VCaP (cell line): ENCODE data around the gene ANKRD44.
"Not testable (repeated sequence)": the region's sequence is repeated elsewhere in the genome, so short reads cannot be mapped to it uniquely, and the experiment has no call there.

Experiments used
- H3K27ac ChIP-seq: fragments of 450-650 bp; 2 replicates; pipeline ENCODE4 v1.5.1; 2017
- CTCF ChIP-seq: fragments of 450-650 bp; conservative IDR thresholded peaks from 2 replicates; pipeline ENCODE4 v1.5.1; 2017; ENCODE audit warnings: mild to moderate bottlenecking, moderate library complexity

The ANKRD44 gene

DNA sequence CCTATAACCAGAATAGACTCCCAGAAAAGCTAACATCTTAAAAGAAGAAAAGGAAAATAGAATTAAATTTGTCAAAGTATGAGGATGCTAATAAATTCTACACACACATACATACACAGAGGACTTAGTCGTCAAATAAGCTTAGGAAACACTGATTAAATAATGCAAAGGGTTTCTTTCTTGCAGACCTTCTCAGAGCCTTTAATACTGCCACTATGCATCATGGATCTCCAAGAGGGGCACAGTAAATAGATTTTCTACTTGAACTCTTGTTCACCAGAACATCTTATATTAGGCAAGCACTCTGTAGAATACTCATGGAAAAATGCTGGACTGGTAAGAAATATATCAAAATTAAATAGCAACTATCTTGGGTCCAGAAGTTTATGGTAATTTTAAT, 69.4 kb downstream of the ANKRD44 start:
- H3K27ac ChIP-seq, result no peak overlapping the region

DNA sequence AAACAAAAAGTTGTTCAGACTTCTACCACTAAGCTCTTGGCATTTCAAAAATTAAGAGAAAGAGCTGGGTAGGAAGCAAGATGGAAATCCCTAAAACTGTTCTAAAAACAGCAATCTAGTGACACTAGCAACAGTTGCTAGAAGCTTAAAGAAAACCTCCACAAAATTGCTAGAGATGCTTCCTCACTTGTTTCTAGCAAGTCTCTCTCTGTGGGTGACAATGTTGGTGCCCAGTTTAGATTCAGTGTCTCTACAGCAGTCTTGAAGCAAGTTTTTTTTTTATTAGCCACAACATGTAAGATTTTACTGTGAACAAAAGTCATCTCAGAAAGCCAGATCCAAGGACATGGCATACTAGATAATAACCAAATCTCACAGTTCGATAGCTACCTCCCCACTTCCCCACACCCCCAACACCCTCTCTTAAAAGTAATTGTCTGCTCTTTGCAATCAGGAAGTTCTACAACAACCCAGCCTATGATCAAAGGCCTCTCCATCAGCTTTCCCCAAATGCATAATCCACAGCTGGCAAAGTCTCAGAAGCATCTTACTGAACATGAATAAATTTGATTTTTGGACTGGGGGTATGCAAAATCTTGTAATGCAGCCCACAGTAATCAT, 70.0 kb downstream of the ANKRD44 start:
- TF ChIP-seq CTCF, result no peak
- H3K27ac ChIP-seq, result no peak overlapping the region

More for the DNA sequence above, 69.4 kb downstream of the ANKRD44 start:
- TF ChIP-seq CTCF, result no peak

- H3K27ac ChIP-seq, result not testable (repeated sequence)
Observed at GRCh38 chr2:197240018-197240417, 70.6 kb downstream of the ANKRD44 start.

GRCh38 chr2:197239434-197239833, 71.1 kb downstream of the ANKRD44 start:
- H3K27ac ChIP-seq, result no peak overlapping the region
- no peak for TF ChIP-seq CTCF

GRCh38 chr2:197238043-197238365, 72.6 kb downstream of the ANKRD44 start:
- no peak for TF ChIP-seq CTCF
- H3K27ac ChIP-seq, result no peak overlapping the region

- no peak for TF ChIP-seq CTCF
Observed at GRCh38 chr2:197237291-197238042, 73.1 kb downstream of the ANKRD44 start.

DNA sequence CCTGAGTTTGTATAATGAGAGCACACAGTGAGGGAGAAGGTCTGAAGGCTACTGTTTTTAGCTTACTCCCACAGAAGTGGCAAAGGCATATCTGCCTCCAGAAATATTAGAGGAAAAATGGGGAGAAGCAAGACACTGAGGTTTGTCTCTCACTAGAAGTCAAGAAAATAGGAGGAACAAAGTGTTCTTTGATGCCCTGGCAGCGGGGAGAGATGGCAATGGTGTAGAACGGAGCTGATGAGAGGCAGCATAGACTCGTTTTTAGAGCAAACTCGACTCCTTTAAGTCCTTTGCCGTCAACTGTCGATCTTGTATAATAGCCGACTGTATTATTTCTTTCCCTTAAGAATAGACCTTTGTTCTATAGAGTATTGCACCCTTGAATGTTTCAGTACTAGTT, 73.8 kb downstream of the ANKRD44 start:
- no peak overlapping the region for H3K27ac ChIP-seq
- no peak for TF ChIP-seq CTCF

More at GRCh38 chr2:197237291-197238042, 73.1 kb downstream of the ANKRD44 start:
- H3K27ac ChIP-seq, result no peak overlapping the region

DNA sequence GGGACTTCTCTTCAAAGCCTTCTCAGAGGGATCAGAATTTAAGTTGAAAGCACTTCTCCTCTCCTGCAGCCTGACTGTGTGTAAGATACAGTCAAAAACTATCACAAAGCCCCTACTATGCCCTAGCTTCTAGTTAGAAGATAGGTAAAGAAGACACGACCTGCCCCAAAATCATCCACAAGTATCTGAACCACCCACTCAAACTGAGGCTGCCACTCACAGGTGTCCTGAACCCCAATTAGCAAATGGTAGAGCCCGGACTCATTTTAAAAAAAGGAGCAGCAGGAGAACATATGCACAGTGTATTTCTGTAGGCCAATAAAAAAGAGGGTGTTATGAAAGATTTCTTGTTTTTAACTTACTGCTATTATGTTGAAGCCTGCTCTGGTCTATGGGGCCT, 74.4 kb downstream of the ANKRD44 start:
- H3K27ac ChIP-seq, result no peak overlapping the region
- no peak for TF ChIP-seq CTCF
